Measurements from ENCODE around the gene NPC2.

Gene NPC2

DNA sequence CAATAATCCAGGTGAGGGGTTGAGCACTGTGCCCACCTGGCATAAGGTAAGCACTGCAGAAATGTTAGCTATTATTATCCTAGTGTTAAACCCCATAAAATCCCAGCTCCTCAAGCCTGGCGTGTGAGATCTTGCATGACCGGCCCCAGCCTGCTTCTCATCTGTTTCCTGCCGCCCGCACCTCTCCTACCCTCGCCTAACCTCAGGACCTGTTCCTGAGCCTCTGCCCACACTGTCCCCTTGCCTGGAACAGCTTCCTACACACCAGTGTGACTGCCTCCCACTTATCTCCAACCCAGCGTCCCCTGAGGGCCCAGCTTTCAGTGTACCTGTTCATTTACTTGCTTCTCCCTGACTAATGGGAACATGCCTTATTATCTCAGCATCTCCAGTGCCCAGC, 25.1 kb upstream of the NPC2 start:
- DNase-seq, result no peak

DNA sequence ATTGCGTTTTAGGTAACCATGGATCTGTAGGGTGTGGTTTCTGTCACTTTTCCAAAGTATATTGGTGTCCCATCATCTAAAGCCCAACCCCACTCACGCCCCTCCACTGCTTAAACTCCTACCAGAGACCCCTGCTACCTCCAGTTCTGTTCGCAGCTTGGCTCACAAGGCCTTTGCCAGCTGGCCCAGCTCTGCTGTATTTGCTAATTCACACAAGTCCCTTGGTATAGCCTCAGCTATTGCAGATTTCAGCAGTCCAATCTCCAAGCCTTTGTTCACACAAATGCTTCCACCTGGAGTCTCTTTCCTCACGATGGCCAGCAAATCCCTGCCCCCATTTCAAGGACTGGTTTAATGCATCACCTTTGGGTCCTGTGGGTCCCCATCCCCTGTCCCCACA, 24.6 kb upstream of the NPC2 start:
- DNase-seq, result no peak

DNA sequence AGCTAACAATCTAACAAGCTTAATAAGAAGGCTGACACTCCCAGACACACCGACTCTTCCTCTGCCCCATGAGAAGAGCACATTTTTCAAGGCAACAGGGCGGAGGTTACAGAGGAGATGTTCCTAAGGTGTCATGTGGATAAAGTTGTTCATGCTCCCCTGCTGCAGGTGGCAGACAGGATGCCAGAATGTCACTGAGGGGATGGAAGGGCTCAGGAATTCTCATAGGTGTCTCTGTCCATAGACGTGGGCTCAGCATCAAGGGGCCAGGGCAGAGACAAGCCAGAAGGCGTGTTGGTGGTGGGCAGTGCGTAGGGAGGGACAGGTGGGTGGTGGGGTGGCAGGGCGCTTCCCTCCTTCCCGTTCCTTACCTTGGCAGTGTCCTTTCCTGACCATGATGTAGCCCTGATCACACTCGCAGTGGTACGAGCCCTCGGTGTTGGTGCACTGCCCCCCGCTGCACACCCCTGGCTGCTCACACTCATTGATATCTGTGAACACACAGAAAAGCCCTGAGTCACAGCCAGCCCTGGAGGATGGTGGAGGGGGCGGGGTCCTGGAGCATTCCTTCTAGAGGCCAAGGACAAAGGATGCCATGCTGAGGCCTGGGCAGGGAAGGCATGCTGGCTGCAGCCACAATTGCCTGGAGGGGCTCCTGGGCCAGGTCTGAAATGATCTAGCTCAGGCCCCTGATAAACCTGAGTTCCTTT, 23.5 kb upstream of the NPC2 start:
- DNase-seq, result no peak

DNA sequence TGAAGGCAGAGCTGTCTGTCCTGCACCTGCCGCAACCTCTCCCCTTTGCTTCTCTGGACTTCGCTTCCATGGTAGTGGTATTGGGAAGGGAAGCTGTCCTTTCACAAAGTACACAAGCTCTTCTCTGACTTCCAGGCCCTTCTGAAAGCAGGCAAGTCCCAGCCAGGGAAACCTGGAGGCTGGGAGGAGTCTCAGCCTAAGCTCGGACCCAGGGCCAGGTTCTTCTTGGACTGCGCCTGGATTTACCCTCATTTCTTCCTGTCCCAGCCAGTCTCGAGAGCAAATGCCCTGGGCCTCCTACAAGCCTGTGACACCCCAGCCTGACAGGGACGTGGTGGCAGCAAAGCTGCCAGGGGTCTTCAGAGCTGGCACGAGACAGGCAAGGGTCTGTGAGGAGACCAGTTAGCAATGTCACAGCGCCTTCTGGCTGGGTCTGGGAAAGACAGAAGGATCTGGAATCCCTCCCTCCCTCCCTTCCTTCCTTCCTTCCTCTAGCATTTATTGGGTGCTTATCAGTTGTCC, 22.8 kb upstream of the NPC2 start:
- DNase-seq, result no peak

DNA sequence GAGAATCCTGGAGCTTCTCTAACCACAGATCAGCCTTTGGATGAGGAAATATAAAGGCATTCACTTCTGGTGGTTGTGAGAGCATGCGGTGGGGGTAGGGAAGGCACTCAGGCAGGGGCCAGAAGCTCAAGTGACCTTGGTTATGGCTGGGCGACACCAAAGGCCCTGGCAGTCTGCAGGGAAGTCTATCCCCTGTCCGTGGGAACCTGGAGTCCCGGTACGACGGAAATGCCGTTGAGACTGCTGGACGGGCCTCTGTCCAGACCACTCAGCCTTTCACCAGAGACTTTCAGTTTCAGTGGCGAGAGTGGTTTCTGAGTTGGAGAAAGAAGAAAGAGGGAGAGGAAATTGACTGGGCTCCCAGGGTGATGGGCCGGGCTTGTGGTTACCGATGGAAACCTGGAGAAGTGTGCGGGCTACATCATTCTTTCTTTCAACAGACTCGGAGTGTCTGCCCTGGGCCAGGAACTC, 21.4 kb upstream of the NPC2 start:
- DNase-seq, result peak; percentile 23

DNA sequence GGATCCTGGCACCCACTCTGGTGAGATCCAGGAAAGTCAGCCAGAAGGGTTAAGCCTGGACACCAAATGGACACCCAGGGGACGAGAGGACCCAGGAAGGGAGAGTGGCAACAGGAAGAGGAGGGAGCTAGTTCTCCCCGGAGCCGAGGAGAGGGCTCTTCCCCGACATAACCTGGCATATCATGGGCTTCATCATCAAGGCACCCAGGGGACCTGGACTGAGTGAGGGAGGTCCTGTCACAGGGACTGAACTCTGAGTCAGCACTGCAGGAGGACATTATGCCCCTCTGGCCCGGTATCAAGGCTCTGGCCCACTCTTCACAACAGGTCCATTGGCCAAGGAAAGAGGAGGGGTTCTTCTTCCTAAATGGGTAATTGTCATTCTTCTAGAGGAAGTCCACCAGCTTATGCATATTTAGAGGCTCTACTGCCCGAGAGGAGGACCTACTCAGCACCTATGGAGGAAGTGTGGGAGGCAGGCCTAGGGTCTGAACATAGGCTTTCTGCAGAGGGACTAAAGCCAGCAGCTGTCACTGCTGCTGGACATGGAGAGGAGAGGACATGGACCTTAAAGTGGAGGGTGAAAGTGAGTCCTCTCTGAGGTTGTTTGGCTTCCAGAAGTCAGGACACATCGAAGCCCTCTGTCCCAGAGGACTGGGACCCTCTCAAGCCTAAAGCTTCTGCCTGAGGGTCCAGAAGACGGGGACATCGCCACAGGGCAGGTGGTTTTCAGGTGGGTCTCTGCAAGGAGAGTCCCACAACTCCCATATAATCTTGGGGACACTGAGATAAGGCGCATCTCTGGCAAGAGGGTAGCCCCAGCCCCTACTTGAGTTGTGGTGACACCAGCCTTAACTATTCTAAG, 19.1 kb upstream of the NPC2 start:
- no peak for DNase-seq

DNA sequence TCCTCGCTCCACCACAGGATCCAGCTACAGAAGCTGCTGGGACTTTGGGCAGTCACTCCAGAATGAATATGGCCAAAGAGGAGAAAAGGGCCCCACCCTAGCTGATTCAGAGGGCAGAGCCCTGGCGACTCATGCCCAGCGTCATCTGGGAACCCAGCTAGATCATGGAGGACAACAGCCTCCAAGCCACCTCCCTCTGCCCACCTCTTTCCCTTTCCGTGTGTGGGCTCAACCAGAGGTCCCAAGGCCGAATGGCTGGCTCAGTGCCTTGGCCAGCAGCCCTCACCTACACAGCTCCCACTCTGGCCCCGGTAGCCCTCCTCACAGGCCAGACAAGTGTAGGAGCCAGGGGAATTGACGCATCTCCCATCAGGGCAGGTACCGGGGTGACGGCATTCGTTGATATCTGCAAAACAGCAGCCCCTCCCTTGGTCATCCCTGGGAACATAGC, 17.9 kb upstream of the NPC2 start:
- no peak for DNase-seq

DNA sequence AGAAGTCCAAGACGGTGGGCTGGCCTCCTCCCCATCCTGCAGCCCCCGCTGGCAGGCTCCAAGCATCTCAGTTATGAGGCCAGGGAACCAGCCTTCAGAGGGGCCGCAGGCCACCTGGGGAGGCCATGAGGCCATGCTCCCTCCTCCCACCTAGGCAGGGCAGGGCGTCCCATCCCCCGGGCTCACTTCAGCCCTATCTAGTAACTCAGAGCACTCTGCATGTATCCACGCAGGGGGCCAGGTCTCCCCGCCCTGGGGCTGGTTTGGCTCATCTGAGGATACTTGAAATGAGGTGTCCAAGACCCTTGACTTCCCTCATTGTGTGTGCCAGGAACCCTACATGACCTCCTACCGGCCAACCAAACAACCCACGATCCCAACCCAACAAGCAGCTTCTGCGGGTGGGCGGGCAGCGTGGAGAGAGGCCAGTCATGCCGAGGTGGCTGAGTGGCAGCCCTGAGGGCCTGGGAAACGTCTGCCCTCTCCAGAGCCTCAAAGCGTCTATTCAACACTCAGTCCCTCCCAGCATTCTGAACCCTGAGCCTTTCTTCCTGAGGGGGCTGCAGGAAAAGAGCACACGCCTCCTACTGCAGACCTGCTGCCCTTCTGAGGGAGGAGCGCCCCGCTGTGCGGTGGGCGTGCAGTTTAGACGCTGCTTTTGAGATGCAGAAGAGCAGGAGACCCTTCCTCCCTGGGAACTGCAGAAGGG, 17.3 kb upstream of the NPC2 start:
- no peak for DNase-seq

DNA sequence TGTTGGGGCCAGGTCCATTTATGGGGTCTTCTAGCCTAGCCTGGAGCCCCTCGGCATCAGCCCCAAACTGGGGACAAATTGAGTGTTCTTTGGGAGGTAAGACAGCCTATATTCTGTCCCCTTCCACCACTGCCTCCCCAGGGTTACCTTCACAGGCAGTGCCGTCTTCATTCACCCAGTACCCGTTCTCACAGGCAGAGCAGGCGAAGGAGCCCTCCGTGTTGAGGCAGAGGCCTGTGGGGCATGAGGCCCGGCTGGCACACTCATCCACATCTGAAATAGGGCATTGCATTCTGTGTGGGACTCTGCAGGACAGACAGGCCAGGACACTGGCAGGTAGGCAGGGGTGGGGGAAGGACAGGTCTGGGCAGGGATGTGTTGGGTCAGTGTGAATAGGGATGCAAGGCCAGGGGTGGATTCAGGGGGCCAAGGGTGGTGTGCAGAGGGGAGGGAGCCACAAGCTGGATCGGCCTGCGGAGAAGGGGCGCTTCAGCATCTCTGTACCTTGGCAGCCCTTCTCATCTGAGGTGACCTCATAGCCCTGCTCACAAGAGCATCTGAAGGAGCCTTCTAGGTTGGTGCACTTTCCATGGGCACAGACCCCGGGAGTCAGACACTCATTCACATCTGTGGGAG, 16.6 kb upstream of the NPC2 start:
- no peak for DNase-seq

DNA sequence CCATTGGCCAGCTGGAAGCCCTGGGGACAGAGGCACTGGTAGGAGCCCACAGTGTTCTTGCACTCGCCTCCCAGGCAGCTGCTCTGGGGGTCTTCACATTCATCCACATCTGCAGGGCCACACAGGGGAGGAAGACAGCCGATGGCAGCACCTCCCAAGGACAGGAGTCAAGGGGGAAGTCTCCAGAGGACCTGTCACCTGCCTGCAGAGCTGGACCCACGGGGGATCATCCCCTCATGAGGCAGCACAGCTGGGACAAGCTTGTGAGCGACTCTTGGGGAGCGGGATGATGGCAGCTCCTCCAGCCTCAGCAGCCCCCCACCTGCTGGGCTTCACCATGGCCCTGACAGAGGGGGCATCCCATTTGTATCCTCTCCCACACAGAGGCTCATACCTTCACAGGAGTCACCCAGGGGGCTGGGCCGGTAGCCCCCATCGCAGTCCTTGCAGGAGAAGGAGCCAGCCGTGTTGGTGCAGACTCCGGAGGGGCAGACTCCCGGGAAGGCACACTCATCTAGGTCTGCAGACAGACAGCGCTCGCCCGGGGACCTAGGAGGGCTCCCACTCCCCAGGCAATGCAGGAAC, 15.8 kb upstream of the NPC2 start:
- no peak for DNase-seq

DNA sequence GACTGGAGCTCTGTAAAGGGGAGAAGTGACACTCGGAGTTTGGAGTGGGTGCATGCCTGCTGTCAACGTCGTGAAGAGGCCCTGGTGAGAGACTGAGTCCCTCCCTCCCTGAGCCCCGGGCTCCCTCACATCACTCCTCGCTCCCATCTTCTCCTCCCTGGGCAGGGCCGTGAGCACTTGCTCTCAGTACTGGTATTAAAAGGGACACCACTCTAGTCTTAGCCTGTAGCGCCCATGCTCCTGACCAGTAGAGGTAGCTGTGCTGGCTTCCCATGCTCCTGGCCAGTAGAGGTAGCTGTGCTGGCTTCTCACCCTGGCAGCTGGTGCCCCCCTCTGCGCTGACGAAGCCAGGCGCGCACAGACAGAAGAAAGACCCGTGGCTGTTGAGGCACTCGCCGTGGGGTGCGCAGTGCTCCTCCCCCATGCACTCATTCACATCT, 15.2 kb upstream of the NPC2 start:
- DNase-seq, result no peak

DNA sequence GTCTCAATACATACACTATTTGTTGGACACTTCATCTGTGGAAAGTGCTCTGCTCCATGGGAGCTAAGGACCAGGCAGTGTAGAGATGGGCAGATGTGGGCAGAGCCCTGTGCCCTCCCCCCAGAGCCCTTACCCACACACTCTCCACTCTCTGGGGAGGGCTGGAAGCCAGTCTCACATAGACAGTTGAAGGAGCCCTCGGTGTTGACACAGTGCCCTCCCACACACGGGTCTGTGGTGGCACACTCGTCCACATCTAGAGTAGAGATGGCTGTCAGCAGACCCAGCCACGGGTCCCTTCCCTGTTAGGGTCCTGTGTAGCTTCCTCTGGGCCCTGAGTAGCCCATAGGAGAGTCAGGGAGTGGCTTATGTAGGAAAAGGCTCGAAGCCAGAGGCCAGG, 14.7 kb upstream of the NPC2 start:
- no peak for DNase-seq

DNA sequence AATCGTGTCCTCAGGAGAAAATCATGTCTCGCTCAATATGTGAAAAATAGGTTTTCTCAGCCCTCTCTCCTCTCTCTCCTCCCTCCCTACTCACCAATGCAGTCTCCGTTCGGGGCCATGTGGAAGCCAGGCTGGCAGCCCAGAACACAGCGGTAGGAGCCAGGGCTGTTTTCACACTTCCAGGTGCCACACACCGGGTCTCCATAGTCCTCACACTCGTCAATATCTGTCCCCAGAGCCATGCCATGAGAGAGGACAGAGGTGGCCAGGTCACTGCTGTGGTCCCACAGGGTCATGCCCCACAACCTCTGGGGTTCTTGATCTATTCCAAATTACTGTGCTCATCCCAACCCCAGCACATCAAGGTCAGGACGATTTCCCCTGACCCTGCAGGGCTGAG, 14.0 kb upstream of the NPC2 start:
- no peak for DNase-seq

DNA sequence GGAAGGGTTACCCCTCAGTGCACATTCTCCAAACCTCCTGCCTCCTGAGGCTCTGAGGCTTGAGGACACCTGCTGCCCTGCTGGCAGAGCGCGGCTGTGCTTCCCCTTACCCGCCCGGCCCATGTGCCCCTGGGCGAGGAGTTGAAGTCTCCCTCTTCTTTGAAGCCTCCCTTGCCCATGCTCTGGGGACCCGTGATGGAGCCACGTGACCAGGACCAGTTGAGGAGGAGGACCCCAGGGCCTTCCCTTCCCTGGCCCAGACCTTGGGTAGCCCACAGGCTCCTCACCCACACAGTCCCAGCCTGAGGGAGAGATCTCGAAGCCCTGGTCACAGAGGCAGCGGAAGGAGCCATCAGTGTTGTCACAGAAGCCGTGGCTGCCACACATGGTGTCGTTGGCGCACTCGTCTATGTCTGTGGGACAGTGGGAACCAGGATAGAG, 13.3 kb upstream of the NPC2 start:
- no peak for DNase-seq

DNA sequence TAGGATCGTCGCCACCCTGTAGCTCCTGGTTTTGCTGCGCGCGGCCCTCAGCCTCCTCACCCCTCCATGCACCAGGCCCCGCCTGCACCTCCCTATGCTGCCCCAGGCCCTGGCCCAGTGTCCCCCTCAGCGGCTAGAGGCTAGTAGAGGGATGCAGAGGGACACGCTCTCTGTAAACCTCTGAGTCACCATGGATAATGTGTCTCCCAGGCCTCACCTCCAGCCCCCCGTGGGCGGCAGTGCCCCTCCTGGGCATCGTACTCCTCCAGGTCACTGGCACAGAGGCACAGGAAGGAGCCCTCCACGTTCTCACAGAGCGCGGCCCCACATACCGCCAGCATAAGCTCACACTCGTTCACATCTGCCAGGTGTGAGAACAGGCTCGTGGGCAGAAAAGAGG, 12.7 kb upstream of the NPC2 start:
- no peak for DNase-seq

DNA sequence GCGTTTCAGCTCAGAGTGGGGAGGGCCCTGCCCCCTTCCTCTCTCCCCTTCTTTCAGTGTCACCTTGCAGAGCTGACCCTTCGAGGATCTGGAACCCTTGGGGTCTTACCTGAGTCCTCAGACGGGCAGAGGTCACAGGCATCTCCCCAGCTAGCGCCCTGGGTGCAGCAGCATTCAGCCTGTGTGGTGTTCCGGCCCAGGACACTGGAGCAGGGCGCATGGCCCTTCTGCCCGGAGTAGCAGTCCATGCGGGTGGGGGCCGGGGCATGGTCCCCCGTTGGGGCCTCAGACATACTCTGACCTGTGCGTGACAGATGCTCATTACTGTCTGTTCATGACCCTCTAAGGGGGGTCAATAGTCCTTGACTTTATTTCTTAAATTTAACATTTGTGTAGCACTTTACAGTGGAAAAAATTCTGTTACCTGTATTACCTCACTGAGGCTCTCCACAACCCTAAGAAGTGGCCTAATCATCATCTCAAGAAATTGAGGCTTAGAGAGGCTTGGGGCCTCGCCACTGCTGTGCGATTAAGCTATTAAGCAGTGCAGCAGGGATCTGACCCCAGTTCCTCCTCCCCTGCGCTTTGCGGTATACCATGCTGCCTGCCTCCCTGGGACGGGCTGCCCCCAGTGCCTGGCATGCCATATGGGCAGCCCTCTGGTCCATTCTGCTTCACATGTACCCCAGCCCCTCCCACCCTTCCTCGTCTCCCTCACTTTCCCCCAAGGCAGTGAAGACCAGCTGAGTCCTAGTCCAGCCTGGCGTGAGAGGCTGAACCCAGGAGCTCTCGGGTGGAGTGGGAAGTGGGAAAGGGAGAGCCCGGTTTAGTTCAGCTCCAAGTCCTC, 12.0 kb upstream of the NPC2 start:
- no peak for DNase-seq

DNA sequence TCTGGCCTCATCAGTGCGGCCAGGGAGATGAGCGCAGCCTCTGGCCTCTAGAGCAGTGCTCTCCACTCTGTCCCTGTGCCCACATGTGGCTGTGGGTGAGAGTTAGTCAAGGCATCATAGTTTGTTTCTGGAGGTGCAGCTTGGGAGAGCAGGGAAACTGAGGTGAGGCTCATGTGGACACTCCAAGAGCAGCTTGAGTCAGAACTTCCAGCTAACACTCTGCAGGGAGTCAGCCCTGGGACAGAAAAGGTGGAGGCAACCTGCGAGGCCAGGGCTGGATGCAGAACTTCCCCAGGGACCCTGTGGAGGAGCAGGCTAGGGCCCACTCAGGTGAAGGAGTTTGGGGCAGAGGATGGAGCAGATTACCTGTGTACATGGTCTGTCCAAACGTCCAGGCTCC, 11.3 kb upstream of the NPC2 start:
- DNase-seq, result no peak

DNA sequence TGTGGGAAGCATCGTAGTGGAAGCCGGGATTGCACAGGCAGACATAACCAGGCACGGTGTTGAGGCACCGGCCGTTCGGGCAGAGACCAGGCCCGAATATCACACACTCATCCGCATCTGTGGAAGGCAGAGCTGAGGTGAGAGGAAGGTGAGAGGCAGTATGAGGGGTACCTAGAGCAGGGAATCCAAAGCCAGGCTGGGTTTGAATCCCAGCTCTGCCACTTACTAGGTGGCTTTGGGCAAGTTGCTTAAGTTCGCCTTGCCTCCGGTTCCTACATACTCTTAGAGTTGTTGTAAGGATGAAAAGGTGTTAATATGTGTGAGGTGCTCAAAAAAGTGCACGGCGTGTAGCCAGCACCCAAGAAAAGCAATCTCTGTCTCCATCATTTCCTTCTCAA, 10.8 kb upstream of the NPC2 start:
- DNase-seq, result no peak

DNA sequence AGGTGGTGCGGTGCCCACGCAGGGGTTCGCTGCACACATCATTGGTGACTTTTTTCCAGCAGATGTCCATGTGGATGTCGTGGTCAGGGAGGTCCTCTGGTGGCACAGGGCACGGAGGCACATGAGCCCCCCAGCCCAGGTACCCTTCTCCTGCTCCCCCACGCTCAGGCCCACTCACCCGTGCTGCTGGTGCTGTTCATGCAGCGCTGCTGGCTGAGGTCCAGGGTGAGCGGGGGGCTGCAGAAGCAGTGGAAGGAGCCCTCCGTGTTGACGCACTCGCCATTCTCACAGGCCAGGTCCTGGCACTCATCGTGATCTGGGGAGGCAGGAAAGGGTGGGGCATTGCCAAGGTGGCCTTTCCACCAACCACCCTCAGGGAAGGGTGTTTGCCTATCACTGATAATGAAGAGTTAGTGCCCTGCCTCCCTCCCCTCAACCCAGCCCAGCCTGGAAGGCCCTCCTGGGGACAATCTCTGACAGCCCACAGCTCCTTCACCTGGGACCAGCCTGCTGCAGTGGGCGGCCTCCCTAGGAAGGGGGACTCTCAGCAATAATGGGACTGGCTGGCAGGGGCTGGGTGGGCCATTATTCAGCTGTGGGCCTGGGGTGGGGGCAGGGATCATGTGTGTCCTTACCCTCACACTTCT, 10.3 kb upstream of the NPC2 start:
- DNase-seq, result no peak

DNA sequence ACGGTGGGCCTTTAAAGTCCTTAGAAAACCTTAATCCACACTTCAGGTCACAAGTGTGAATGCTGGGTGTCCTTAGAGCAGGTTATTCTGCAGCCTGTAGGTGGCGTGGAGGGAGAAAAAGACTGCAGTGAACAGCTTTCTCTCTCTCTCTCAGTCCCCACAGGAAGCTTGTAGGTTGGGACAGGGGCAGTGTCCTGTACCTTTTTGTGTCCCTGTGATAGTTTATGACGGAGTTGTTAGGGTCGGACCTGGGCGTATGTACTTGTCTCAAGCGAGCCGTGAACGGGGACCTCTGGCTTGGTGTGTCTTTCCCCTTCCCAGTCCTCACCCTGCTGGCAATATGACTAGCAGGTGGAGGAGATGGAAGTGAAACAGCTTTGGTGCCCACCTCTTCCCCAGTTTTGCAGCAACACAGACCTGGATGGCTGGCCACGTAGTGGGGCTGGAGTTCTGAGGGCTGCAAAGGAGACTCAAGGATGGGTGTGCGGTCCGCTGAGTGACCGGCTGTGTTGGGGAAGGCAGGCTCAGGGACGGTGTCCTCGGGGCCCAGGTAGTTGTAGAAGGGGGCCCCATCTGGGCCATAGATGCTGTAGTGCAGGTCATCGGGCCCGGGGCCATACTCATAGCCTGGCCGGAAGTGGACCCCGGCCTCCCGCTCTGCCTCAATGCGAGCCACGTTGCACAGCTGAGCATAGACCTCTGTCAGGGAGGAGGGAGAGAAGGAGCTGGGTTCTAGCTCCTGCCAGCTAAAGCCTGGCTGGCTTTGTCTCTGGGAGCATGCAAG, 9.3 kb upstream of the NPC2 start:
- no peak for DNase-seq

All from activated CD4-positive, alpha-beta T cell treated with anti-CD3 and anti-CD28 coated beads, Interleukin-2, amount 50 U/mL, for 16 hours (primary cell).